Endothelial cell (in vitro differentiated cells): ENCODE data around the gene CUEDC1. TPM values are rescaled to one million over a fixed set of nuclear protein-coding genes. Genes with fewer than 3 reads are reported as not detected.

Experiments used
- DNase-seq: peaks from one replicate; pipeline ENCODE4 v3.0.0; 2021; ENCODE audit warnings: low spot score
- H3K27ac Mint-ChIP-seq: one replicate; pipeline ENCODE4 v1.8.0; 2021; ENCODE audit warnings: mixed read lengths, inconsistent platforms; ENCODE audit not compliant: unreplicated experiment
- H3K27me3 Mint-ChIP-seq: one replicate; pipeline ENCODE4 v1.8.0; 2021; ENCODE audit warnings: mild to moderate bottlenecking, moderate library complexity, mixed read lengths, inconsistent platforms; ENCODE audit not compliant: unreplicated experiment
- H3K36me3 Mint-ChIP-seq: one replicate; pipeline ENCODE4 v1.8.0; 2021; ENCODE audit warnings: mild to moderate bottlenecking, low read depth, mixed read lengths, inconsistent platforms; ENCODE audit not compliant: unreplicated experiment
- H3K4me1 Mint-ChIP-seq: one replicate; pipeline ENCODE4 v1.8.0; 2021; ENCODE audit warnings: mild to moderate bottlenecking, mixed read lengths, inconsistent platforms; ENCODE audit not compliant: unreplicated experiment
- H3K4me3 Mint-ChIP-seq: one replicate; pipeline ENCODE4 v1.8.0; 2021; ENCODE audit warnings: mild to moderate bottlenecking, mixed read lengths, inconsistent platforms; ENCODE audit not compliant: unreplicated experiment
- H3K9me3 Mint-ChIP-seq: one replicate; pipeline ENCODE4 v1.8.0; 2021; ENCODE audit warnings: mixed read lengths, inconsistent platforms; ENCODE audit not compliant: unreplicated experiment
- CTCF ChIP-seq: fragments of 200-600 bp; sonication (generic); IDR thresholded peaks from one replicate; pipeline ENCODE4 v1.5.0; 2021; ENCODE audit warnings: antibody characterized with exemption; ENCODE audit not compliant: unreplicated experiment
- total RNA-seq: library from RNA; stranded (reverse); fragmentation: NEBNext Ultra II Directional; extraction: Animal tissue kit (Norgen Biotek cat#: 25700); gene quantifications from one replicate; pipeline ENCODE4 v1.2.1, GENCODE V29; 2021; ENCODE audit not compliant: unreplicated experiment

Gene CUEDC1
- total RNA-seq, 1 donor from 2014 or later: 13.3 TPM

GRCh38 chr17:57834146-57834741 is 121.0 kb downstream of the CUEDC1 start:
- H3K4me3 Mint-ChIP-seq: no peak overlapping the region
- TF ChIP-seq CTCF: no peak
- H3K27me3 Mint-ChIP-seq: peaks cover 6% of the 10 kb centered on the region
- H3K9me3 Mint-ChIP-seq: no peaks in the 10 kb centered on the region
- H3K36me3 Mint-ChIP-seq: peaks cover 3% of the 10 kb centered on the region
- H3K4me1 Mint-ChIP-seq: peaks cover 3% of the 10 kb centered on the region
- DNase-seq: no peak
- H3K27ac Mint-ChIP-seq: no peak overlapping the region

- peaks cover 3% of the 10 kb centered on the region for H3K4me1 Mint-ChIP-seq
- no peak overlapping the region for H3K27ac Mint-ChIP-seq
- peak; percentile 66 for DNase-seq
- peaks cover 6% of the 10 kb centered on the region for H3K27me3 Mint-ChIP-seq
- H3K4me3 Mint-ChIP-seq: no peak overlapping the region
- no peaks in the 10 kb centered on the region for H3K9me3 Mint-ChIP-seq
- H3K36me3 Mint-ChIP-seq: peaks cover under 1% of the 10 kb centered on the region
- peak; percentile 87 for TF ChIP-seq CTCF
Observed at GRCh38 chr17:57833179-57833939, 121.9 kb downstream of the CUEDC1 start.

DNA sequence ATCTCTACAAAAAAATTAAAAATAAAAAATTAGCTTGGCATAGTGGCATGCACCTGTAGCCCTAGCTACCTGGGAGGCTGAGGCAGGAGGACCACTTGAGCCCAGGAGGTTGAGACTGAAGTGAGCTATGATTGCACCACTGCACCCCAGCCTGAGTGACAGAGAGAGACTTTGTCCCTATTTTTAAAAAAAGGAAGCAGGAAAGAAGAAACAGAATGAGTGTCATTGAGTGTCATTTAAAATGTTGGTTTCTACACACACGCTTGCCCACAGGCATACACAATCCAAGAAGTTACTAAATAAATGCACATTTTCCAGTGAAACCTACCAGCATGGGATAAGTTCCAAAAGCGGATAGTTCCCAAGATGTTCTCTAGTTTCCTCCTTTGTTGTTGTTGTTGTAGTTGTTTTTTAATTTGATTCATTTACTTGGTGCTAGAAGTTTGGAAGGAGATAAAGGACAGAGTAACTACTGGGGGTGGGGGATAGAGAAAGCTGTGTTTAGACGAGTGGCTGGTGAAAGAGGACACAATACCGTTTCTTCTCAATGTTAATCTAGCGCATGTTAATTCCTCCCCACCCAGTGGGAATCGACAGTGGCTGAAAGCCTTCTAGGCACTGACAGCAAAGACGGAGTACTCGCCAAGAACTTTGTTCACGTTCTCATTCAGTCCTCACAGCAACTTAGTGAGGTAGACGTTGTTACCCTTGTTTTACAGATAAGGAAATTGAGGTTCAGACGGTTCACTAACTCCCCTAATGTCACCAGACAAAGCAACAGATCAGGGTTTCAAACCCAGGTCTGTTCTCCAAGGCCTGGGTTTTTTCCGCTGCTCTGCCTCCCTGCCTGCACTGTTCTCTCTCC is 122.7 kb downstream of the CUEDC1 start:
- Mint-ChIP-seq H3K4me1 (peaks cover 3% of the 10 kb centered on the region), H3K9me3 (no peaks in the 10 kb centered on the region), H3K27ac (no peak overlapping the region), H3K27me3 (peaks cover 6% of the 10 kb centered on the region), H3K4me3 (no peak overlapping the region), H3K36me3 (no peaks in the 10 kb centered on the region)
- no peak for TF ChIP-seq CTCF
- no peak for DNase-seq

GRCh38 chr17:57830880-57831279 is 124.3 kb downstream of the CUEDC1 start:
- Mint-ChIP-seq H3K4me3 (no peak overlapping the region), H3K4me1 (peaks cover 3% of the 10 kb centered on the region), H3K27ac (no peak overlapping the region), H3K9me3 (no peaks in the 10 kb centered on the region), H3K36me3 (no peaks in the 10 kb centered on the region), H3K27me3 (peaks cover 6% of the 10 kb centered on the region)
- DNase-seq: no peak
- TF ChIP-seq CTCF: no peak
